Measurements from ENCODE around the gene MYO16. TPM values are rescaled to one million over a fixed set of nuclear protein-coding genes. Genes with fewer than 3 reads are reported as not detected.

MYO16 gene
- total and polyA plus RNA-seq, 7 donors, result 0.01 to 0.46 (median 0.30) TPM

- H3K36me3 ChIP-seq (ENCODE audit: insufficient read depth in 1 of 2, low read depth in 1 of 2), result no peaks in the 10 kb centered on the region
- H3K9me3 ChIP-seq, result no peaks in the 10 kb centered on the region
- intact Hi-C loops (cut with DNase I), result no loop called here
- TF ChIP-seq, protein P1, sequence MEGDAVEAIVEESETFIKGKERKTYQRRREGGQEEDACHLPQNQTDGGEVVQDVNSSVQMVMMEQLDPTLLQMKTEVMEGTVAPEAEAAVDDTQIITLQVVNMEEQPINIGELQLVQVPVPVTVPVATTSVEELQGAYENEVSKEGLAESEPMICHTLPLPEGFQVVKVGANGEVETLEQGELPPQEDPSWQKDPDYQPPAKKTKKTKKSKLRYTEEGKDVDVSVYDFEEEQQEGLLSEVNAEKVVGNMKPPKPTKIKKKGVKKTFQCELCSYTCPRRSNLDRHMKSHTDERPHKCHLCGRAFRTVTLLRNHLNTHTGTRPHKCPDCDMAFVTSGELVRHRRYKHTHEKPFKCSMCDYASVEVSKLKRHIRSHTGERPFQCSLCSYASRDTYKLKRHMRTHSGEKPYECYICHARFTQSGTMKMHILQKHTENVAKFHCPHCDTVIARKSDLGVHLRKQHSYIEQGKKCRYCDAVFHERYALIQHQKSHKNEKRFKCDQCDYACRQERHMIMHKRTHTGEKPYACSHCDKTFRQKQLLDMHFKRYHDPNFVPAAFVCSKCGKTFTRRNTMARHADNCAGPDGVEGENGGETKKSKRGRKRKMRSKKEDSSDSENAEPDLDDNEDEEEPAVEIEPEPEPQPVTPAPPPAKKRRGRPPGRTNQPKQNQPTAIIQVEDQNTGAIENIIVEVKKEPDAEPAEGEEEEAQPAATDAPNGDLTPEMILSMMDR (IDR thresholded peaks at IDR 0.05), result no peak
- no peak overlapping the region for H3K4me3 ChIP-seq
- WGBS, 3 donors, result 64 to 71% (median 66%) methylated on average over 6 of the region's 6 CpGs
- no peak overlapping the region for H3K27ac ChIP-seq
- no peaks in the 10 kb centered on the region for H3K27me3 ChIP-seq (ENCODE audit: insufficient read depth in 3 of 3, low read length in 2 of 3)
- H3K4me1 ChIP-seq, result no peaks in the 10 kb centered on the region
- DNase-seq (no peak), ATAC-seq (no peak)
These were observed 536.0 kb downstream of the MYO16 start for GRCh38 chr13:109165417-109165904.

GRCh38 chr13:109166804-109167203, 537.4 kb downstream of the MYO16 start:
- DNase-seq, result no peak
- H3K27me3 ChIP-seq (ENCODE audit: insufficient read depth in 3 of 3, low read length in 2 of 3), result no peaks in the 10 kb centered on the region
- peak; percentile 69 to 81 (median 76) for ATAC-seq
- 11 to 22% (median 16%) methylated on average over 2 of the region's 2 CpGs for WGBS, 3 donors
- intact Hi-C loops (cut with DNase I), result no loop called here
- no peaks in the 10 kb centered on the region for H3K4me1 ChIP-seq
- H3K4me3 ChIP-seq, result no peak overlapping the region
- no peaks in the 10 kb centered on the region for H3K9me3 ChIP-seq
- H3K27ac ChIP-seq, result no peak overlapping the region
- TF ChIP-seq, protein P1 (IDR thresholded peaks at IDR 0.05), result no peak
- no peaks in the 10 kb centered on the region for H3K36me3 ChIP-seq (ENCODE audit: insufficient read depth in 1 of 2, low read depth in 1 of 2)

DNA sequence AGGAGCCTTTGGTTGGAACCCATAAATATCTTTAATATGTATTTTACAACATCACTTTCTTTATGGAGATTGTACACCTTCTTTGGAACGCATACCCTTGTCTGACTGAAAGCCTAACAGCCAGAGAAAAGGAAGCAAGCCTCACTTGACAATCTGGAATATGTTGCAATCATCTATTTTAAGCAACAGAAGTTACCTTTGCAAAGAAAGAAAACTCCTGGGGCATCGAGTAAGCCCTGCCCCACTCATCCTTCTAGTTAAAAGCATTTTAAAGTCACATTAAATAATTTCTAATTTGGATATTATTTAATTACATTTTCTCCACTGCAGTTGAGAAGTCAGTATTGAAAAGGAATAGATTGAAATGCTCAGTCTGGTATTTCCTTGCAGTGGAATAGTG, 542.7 kb downstream of the MYO16 start:
- Histone ChIP-seq H3K27ac (no peak overlapping the region), H3K9me3 (no peaks in the 10 kb centered on the region), H3K4me3 (no peak overlapping the region), H3K4me1 (no peaks in the 10 kb centered on the region), H3K36me3 (ENCODE audit: insufficient read depth in 1 of 2, low read depth in 1 of 2) (no peaks in the 10 kb centered on the region), H3K27me3 (ENCODE audit: insufficient read depth in 3 of 3, low read length in 2 of 3) (peaks cover 0 to 3% (median 0%) of the 10 kb centered on the region in 3 donors)
- intact Hi-C loops (cut with DNase I), result no loop called here
- DNase-seq, result no peak
- ATAC-seq, result no peak
- 51 to 59% (median 51%) methylated on average over 2 of the region's 2 CpGs for WGBS, 3 donors
- TF ChIP-seq, protein P1 (IDR thresholded peaks at IDR 0.05), result no peak

GRCh38 chr13:109175666-109176065, 546.3 kb downstream of the MYO16 start:
- intact Hi-C loops (cut with DNase I), result no loop called here
- TF ChIP-seq, protein P1 (IDR thresholded peaks at IDR 0.05), result no peak
- DNase-seq, result no peak
- ATAC-seq, result no peak
- H3K4me3 ChIP-seq, result no peak overlapping the region
- H3K27ac ChIP-seq, result no peak overlapping the region
- H3K27me3 ChIP-seq (ENCODE audit: insufficient read depth in 3 of 3, low read length in 2 of 3), result peaks cover 0 to 3% (median 0%) of the 10 kb centered on the region in 3 donors
- H3K9me3 ChIP-seq, result no peaks in the 10 kb centered on the region
- H3K36me3 ChIP-seq (ENCODE audit: insufficient read depth in 1 of 2, low read depth in 1 of 2), result no peaks in the 10 kb centered on the region
- 84 to 90% (median 85%) methylated on average over 5 of the region's 5 CpGs for WGBS, 3 donors
- H3K4me1 ChIP-seq, result no peaks in the 10 kb centered on the region

DNA sequence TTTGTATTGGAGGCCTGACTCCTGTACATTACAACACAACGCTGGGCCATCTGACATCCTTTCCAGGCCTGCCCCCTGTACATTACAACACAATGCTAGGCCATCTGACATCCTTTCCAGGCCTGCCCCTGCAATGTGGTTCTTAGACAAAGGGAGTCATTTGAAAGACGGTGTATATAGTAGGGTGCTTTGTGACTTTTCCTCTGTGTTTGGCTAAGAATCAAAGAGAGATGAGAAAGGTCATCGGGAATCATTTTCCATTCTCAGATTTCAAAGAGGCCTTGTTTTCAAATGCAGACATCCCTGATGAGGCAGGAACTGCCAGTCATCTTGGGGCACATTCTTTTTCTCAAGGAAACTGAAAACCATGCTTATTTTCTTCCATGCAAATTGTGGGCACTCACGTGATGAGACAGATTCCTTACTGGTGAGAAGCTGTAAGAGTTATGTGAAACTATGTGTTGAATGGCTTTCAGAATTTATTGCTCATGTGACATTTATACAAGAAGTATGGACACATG, 551.6 kb downstream of the MYO16 start:
- H3K27ac ChIP-seq, result peak overlapping the region; percentile 6
- H3K4me1 ChIP-seq, result peaks cover 5% of the 10 kb centered on the region
- intact Hi-C loops (cut with DNase I), result no loop called here
- H3K4me3 ChIP-seq, result no peak overlapping the region
- no peaks in the 10 kb centered on the region for H3K27me3 ChIP-seq (ENCODE audit: insufficient read depth in 3 of 3, low read length in 2 of 3)
- no peaks in the 10 kb centered on the region for H3K9me3 ChIP-seq
- ATAC-seq, result peak in 3 of 4 donors; percentile 17 to 52 (median 43)
- no peaks in the 10 kb centered on the region for H3K36me3 ChIP-seq (ENCODE audit: insufficient read depth in 1 of 2, low read depth in 1 of 2)
- DNase-seq, result no peak
- 27 to 43% (median 29%) methylated on average over 4 of the region's 4 CpGs for WGBS, 3 donors
- TF ChIP-seq, protein P1 (IDR thresholded peaks at IDR 0.05), result no peak

Data from psoas muscle (tissue), 8 donors.